Hematopoietic multipotent progenitor cell treated with erythropoietin and hydrocortisone succinate and interleukin-3 and kit ligand, for 4 days (in vitro differentiated cells): ENCODE results near the gene CSN2.
"Not testable (repeated sequence)": the region's sequence is repeated elsewhere in the genome, so short reads cannot be mapped to it uniquely, and the experiment has no call there.

Experiments used
- DNase-seq: peaks from one replicate; pipeline ENCODE4 v3.0.0-alpha.2; 2015

CSN2 gene

GRCh38 chr4:69965628-69966027 is at the start of gene CSN2:
CSN2 (minus strand) TSS chr4:69965728; CDS start chr4:69960995, 4,733 bp downstream.
- DNase-seq, result no peak

GRCh38 chr4:70008771-70009170 is 43.2 kb upstream of the CSN2 start:
- DNase-seq, result no peak

- no peak for DNase-seq
These were observed 37.0 kb upstream of the CSN2 start for GRCh38 chr4:70002507-70002906.

GRCh38 chr4:70000711-70001110 is 35.2 kb upstream of the CSN2 start:
- DNase-seq, result peak; percentile 76

- DNase-seq, result no peak
These were observed 33.9 kb upstream of the CSN2 start for GRCh38 chr4:69999420-69999819.

GRCh38 chr4:69995526-69996016 is 30.0 kb upstream of the CSN2 start, which contains the start of gene STATH:
STATH (plus strand) TSS chr4:69995966; CDS start chr4:69998438, 2,472 bp downstream.
- DNase-seq, result no peak

- no peak for DNase-seq
These were observed 29.3 kb upstream of the CSN2 start for GRCh38 chr4:69994782-69995181.

GRCh38 chr4:69991016-69991415 is 25.5 kb upstream of the CSN2 start:
- DNase-seq, result no peak

GRCh38 chr4:69986663-69987062 is 21.1 kb upstream of the CSN2 start:
- no peak for DNase-seq

- no peak for DNase-seq
These were observed 18.5 kb upstream of the CSN2 start for GRCh38 chr4:69984030-69984443.

- no peak for DNase-seq
These were observed 12.1 kb upstream of the CSN2 start for GRCh38 chr4:69977582-69977981.

- DNase-seq, result no peak
These were observed 9.1 kb upstream of the CSN2 start for GRCh38 chr4:69974631-69975030.

- DNase-seq, result no peak
These were observed 4.5 kb upstream of the CSN2 start for GRCh38 chr4:69970071-69970470.

- no peak for DNase-seq
These were observed 8.3 kb downstream of the CSN2 start for GRCh38 chr4:69957209-69957608.

- no peak for DNase-seq
These were observed 13.9 kb downstream of the CSN2 start for GRCh38 chr4:69951602-69952001.

GRCh38 chr4:69936566-69936965 is 29.0 kb downstream of the CSN2 start:
- no peak for DNase-seq

GRCh38 chr4:69934150-69934549 is 31.4 kb downstream of the CSN2 start:
- no peak for DNase-seq

- no peak for DNase-seq
These were observed 34.8 kb downstream of the CSN2 start, which contains the start of gene CSN1S1 for GRCh38 chr4:69930768-69931167. CSN1S1 (plus strand) TSS chr4:69931068; CDS start chr4:69932556, 1,488 bp downstream.

- DNase-seq, result not testable (repeated sequence)
These were observed 41.6 kb downstream of the CSN2 start for GRCh38 chr4:69923782-69924410.

GRCh38 chr4:69920874-69921273 is 44.7 kb downstream of the CSN2 start:
- no peak for DNase-seq

- no peak for DNase-seq
These were observed 55.3 kb downstream of the CSN2 start for GRCh38 chr4:69910016-69910782.

- DNase-seq, result no peak
These were observed 56.3 kb downstream of the CSN2 start for GRCh38 chr4:69909195-69909594.

- no peak for DNase-seq
These were observed 58.4 kb downstream of the CSN2 start for GRCh38 chr4:69907151-69907550.
